ENCODE results near the gene TRPT1.

TRPT1 gene

GRCh38 chr11:64206457-64207255 is 19.3 kb downstream of the TRPT1 start, which contains the start of gene FERMT3:
FERMT3 (plus strand) TSS chr11:64206721; CDS start chr11:64207365, 644 bp downstream.
- DNase-seq: peak; percentile 78

- DNase-seq: peak; percentile 79
Measured at GRCh38 chr11:64204464-64204989, 21.5 kb downstream of the TRPT1 start.

- no peak for DNase-seq
Measured at GRCh38 chr11:64204080-64204440, 21.9 kb downstream of the TRPT1 start.

GRCh38 chr11:64203421-64204079 is 22.4 kb downstream of the TRPT1 start:
- no peak for DNase-seq

GRCh38 chr11:64202992-64203391 is 23.0 kb downstream of the TRPT1 start:
- no peak for DNase-seq

GRCh38 chr11:64201543-64201942 is 24.4 kb downstream of the TRPT1 start:
- no peak for DNase-seq

- DNase-seq: no peak
Measured at GRCh38 chr11:64198511-64198910, 27.5 kb downstream of the TRPT1 start.

GRCh38 chr11:64196626-64197025 is 29.4 kb downstream of the TRPT1 start:
- DNase-seq: no peak

- no peak for DNase-seq
Measured at GRCh38 chr11:64192434-64192833, 33.6 kb downstream of the TRPT1 start.

GRCh38 chr11:64186492-64187165 is 39.4 kb downstream of the TRPT1 start:
- peak; percentile 22 for DNase-seq

- DNase-seq: peak; percentile 97
Measured at GRCh38 chr11:64185693-64186491, 40.1 kb downstream of the TRPT1 start, which contains the start of gene STIP1. STIP1 (plus strand) TSS chr11:64186171; CDS start chr11:64186262, 91 bp downstream.

- DNase-seq: peak; percentile 38
Measured at GRCh38 chr11:64185175-64185692, 40.8 kb downstream of the TRPT1 start.

GRCh38 chr11:64183890-64184289 is 42.1 kb downstream of the TRPT1 start:
- no peak for DNase-seq

GRCh38 chr11:64181506-64182411 is 44.2 kb downstream of the TRPT1 start:
- peak; percentile 40 for DNase-seq

- no peak for DNase-seq
Measured at GRCh38 chr11:64180891-64181290, 45.1 kb downstream of the TRPT1 start.

- no peak for DNase-seq
Measured at GRCh38 chr11:64178951-64179639, 46.9 kb downstream of the TRPT1 start.

- no peak for DNase-seq
Measured at GRCh38 chr11:64178203-64178602, 47.8 kb downstream of the TRPT1 start.

GRCh38 chr11:64176751-64177150 is 49.2 kb downstream of the TRPT1 start:
- no peak for DNase-seq
